Brain pericyte (primary cell): ENCODE results near the gene CNTN3.

Experiments used
- DNase-seq: peaks from one replicate; pipeline ENCODE4 v3.0.0-alpha.2; 2012; ENCODE audit warnings: low read depth, low spot score

CNTN3 gene

DNA sequence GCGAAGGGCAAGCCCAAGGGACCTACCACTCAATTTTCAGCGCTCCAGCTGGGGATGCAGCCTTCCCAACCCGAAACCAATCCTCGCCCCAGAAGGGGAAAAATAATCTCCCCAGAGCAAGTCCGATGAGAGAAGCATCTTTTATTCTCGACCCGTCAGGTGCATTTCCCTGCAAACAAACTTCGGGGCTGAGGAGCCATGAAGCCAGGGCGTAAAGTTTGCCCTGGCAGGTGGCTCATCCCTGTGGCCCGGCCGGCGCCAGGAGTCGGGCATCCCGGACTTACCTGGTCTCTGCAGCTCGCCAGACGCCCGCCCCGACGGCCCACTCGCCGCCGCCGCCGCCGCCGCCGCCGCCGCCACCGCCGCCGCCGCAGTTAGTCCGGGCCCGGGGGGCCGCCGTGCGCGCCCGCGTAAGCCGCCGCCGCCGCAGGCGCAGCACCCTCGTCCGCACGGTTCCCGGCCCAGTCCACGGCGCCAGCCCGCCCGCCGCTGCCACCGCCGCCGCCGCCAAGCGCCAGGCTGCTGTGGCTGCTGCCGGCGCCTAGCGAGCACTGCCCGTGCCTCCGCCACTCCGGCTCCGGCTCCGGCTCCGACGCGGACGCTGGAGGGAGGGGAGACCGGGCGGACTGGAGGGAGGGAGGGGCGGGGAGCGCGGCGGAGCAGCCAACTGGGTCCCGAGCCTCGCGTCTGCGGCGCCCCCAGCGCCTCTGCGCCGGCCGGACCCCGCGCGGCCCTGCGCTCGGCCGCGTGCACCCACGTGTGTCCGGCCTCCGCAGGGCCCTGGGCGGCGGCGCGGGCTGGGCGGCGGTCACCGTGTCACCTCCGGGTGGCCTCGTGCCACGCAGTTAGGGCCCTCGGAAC, at the start of gene CNTN3:
Gene CNTN3, minus strand, starts transcription at position 553 of the 861 bp plus-strand sequence. CDS start 93,547 bp downstream, outside the sequence.
- no peak for DNase-seq

DNA sequence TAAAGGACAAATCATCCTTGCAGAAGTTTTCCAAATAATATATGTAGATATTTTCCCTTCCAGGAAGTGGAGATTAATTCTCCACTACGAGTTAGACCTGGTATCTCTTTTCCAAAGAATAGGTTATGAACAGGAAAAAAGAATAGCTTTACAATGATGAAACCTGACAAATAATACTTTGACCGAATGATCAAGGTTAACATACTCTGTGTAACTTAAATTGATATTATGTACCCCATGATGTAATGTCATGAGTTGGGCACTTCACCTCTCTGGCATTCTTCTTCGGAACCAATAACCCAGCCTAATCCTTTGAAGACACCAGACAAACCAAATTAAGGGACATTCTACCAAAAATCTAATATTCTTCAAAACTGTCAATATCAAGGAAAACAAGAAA, 48.7 kb upstream of the CNTN3 start:
- DNase-seq = no peak

DNA sequence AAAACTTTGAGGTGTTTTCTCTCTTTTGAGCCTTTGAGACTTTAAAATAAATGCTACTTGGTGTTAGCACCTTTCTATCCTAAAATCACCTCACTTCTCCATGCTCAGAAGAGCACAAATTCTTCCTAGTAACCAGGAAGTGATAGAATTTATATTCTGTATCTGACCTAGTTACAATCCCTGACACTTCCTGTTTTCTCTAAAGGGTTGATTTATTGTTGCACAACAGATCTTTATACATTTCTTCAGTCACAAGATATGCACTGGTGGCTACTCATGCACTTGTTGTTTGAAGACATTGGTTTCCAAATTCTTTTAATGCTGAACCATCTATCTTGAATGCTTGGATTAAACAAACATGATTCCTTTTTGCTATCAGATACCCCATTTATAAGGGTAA, 47.2 kb upstream of the CNTN3 start:
- DNase-seq = no peak

DNA sequence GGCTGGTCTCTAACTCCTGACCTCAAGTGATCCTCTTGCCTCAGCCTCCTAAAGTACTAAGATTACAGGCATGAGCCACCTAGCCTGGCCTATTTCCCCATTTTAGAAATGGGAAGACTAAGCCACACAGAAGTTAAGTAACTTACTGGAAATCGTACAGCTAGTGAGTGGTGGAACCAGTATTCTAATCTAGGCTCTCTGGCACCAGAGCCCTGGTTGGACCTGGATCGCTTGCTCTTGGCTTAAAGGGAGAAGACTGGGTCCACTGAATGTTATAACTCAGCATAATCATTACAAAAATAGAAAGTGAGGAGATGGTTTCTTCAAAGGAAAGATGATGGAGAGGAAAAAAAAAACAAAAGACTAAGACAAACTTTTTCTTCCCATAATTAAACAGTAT, 37.4 kb upstream of the CNTN3 start:
- DNase-seq = no peak

DNA sequence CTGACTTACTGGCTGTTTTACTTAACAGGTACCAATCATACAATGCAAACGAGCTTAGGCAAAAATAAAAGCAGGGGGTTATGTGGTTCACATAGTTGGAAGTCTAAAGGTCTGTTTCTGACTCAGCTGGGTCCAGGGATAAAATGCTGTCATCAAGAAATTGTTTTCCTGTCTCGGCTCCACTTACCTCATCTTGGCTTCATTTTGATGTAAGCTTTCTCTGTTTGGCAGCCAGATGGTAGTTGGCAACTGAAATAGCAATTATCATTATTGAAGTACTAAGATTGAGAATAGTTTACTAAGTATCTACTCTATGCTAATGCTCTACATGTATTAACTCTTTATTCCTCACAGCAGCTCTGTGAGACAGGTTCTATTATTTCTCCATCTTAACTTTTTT, 36.8 kb upstream of the CNTN3 start:
- DNase-seq = no peak

DNA sequence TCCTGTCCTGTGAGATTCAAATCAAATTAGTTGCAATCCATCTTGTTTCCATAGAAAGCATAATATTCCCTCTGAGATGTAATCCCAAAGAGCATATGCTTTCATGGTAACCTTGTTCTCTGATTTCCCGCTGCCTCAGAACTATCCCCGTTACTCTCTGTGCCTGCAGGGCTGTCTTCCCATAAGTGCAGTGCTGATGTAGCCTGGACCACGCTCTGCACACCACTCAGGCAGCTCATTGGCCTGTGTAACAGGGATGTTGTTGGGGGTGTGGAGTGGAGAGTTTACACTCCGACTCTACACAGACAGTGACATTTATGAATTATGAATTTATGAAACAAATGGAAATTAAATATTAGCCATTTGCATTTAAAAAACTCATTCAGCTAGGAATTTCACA, 33.6 kb upstream of the CNTN3 start:
- no peak for DNase-seq

DNA sequence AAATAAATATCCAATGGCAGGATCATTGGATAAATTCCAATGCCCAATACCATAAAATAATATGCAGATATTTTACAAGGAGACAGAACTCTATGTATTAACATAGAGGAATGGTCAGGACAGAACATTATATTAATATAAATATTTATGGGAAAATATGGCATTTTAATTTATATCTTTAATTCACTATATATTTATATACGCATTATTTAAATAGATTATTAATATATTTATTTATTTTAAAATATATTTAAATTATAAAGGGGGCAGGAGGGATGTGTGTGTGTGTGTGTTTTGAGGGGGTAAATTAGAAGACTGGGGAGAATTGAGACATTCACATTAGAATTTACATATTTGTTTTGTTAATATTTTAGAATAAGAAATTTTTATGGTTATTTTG, 31.6 kb upstream of the CNTN3 start:
- no peak for DNase-seq

DNA sequence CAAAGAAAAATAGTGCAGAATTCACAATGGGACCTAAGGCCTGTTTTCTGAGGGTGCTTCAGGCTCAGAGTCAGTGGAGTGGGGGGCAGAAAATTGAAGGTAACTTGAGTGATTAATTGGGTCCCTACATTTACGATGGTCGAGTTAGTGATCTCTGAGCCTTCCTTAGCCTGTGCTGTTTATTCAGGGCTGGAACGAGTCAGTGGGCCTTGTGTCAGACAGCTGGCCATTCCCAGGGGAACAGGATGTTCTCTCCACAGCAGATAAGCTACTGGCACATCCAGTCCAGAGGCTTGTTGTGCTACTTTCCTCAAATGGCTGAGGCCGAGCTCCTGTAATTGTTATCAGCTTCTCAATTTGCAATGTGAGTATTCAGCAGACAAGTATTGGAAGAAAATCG, 29.2 kb upstream of the CNTN3 start:
- DNase-seq = no peak

DNA sequence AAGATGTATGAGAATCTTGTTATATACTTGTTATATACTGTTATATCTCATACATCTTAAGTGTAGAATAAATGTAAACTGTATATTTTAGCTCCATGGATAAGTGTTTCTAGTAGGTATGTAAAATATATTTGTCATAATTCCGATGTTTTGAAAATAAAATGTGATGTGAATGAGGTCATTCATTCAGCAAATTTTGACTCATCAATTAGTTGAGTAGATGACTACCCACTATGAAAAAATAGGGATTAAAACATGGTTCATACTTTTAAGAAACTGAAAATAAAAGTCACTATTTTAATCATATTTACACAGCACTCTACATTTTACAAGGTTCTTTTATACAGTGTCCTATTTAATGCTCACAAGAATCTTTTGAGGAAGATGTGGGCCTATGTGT, 28.4 kb upstream of the CNTN3 start:
- DNase-seq = no peak

DNA sequence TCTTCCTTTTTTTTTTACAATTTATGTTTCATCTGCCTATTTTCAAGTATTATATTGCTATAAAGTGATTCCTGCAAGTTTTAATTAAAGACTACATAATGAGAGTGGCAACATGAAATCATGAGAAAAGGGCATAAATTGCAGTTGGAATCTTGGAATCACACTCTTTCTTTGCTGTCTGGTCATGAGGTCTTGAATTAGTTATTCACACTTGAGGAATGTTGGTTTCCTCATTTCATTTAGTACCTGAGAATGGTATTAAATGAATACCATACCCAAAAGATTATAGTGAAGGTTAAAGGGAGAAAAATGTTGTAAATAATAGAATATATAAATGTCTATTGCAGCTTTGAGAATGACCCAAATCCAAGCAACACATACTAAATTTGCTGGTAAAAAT, 25.8 kb upstream of the CNTN3 start:
- DNase-seq = no peak

DNA sequence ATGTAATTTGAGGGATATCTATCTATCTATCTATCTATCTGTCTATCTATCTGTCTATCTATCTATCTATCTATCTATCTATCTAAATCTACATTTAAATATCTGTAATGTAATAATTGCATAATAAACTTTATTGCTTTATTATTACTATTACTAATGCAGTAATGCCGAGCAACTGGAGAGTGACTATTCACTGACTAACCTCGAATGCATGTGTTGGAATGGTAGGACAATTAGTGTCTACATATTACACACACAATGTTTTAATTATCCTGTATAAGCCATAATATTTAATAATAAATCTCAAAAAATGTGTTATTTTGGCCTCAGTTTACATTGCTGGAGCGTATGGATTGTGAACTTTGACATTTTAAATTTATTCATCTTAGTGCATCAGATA, 25.2 kb upstream of the CNTN3 start:
- no peak for DNase-seq

DNA sequence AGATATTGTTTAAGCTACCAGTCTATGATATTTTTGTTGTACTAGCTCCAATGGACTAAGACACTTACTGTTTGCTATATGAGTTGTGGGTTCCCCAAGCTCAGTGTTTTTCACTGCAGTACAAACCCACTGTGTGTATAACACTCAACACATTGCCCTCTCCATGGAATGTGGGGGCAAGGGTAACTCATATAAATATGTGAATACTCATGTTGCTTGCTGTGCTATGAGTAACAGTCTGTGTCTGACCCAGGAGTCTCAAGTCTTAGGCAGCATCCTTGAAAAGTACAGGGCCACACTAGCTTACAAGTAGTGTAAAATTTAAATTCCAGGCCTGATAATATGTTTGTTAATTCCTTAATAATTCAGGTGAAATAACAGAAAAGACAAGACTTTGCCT, 22.5 kb upstream of the CNTN3 start:
- no peak for DNase-seq

DNA sequence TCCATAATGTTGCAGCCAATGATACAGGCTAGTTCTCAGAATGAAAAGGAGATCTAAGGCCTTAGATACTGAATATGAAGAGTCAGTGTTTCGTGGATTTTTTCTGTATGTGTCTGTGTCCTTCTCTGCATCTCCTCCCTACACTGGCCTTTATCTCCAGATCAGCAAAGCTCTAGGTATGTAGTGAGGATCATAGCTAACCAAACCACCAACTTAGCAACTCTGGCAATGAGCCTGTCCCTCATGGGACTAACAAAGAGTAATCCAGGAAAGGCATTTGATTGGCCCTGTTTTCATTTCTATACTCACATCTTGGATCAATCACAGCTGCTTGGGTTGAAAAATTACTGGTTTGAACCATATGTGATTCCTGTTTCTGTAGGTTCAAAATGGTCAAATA, 18.6 kb upstream of the CNTN3 start:
- no peak for DNase-seq

DNA sequence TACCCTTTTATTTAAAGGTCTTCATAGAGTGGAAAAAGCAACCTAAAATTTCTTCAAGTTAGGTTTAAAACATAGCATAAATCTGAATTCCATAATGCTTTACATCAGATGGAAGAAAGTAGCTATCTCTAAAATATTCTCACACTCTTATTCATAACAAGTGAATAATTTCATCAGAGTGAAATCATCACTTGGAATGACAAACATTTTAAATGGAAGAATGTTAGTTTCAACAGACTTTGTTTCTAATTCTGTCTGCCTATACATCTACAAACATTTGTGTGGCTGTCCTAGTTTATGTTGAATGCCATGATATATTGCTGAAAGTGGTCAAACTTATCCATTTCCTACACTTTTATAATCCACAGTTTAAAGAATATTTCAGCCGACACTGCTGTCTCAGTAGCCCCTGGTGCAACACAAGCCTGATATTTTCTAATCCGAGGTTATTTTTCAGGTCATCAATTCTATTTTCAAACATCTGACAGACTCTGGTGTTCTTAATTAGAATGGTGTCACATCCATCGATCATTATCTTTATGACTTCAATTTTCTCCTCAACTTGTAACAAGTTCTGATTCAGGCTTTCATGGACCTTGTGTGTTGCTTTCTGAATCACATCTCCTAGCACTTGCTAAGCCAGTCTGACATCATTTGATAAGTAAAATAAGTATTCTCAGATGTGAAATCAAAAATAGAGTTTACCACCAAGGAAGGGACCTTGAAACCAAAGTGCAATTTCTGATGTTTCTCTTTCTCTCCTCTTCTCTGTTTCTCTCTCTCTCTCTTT, 17.1 kb upstream of the CNTN3 start:
- no peak for DNase-seq

DNA sequence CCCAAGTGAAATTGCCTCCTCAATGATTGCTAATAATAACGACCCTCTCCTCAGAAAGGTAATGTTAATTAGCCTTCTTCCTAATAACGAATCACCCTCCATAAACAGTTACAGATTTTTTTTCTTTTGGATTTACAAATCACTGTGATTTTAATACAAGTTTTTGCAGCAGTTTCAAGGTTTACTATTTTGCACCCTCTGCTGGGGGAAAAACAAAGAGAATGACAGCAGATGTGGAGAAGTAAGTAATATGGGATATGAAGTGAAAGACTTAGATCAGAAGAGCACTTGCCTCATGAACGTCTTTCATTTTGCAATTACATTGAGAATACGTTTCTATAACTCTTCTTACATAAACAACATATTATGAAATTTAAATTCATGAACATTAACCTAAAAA, 16.1 kb upstream of the CNTN3 start:
- no peak for DNase-seq

DNA sequence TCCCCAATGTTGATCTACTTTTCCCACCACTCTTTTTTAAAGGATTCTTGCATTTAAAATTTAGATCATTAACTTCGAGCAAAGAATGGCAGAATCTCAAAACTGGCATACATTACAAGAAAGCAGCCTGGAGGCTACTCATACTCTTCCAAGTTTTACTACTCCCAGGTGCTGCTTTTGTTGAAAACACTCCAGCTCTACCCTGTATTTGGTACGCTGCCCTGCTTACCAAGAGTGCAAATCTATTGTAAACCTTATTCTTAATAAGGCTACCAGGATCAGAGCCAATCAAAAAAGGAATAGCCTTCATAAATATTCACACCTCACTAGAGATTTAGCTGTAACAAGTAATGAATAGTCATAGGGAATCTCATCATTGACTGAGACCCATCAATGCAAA, 11.6 kb upstream of the CNTN3 start:
- DNase-seq = no peak

DNA sequence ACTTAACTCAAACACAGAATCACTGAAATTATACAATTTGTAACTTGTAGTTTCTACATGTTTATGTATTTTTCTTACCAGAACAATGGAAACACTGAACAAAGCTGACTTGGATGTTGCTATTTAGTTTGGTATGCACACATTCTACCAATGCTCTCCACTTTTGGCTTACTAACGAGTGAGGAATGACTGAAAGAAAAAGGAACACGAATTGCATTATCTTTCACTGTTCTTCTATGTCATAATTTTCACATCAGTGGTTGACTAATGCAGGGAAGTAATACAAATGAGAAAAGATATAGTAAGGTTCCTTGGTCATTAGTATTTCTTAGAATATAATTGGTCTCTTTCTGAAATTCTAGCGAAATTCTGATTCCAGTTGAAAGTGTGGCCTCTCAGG, 9.8 kb upstream of the CNTN3 start:
- DNase-seq = no peak

DNA sequence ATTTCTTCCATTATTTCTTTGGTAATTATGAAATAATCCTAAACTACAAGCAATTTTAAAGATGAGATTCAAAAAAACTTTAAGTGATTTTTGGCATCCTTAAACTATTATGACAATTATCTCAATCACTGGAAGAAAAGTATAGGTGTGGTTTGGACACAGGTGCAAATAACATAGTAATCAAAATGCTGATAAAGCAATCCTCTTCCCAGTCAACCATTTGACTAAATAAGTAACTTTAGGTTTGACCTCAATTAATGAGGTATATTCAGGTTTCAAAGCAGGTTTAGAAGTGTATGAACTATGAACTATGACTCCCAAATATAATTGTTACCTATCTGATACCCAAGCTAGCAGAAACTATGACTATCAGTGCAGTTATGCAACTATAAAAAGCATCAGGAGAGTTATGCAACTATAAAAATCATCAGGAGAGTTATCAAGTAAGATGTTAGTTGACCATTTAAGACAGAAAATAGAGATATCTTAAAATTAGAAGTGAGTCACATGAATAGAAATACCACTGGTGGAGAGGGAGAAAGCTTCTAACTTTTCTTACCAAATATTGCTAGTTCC, 8.9 kb upstream of the CNTN3 start:
- no peak for DNase-seq

DNA sequence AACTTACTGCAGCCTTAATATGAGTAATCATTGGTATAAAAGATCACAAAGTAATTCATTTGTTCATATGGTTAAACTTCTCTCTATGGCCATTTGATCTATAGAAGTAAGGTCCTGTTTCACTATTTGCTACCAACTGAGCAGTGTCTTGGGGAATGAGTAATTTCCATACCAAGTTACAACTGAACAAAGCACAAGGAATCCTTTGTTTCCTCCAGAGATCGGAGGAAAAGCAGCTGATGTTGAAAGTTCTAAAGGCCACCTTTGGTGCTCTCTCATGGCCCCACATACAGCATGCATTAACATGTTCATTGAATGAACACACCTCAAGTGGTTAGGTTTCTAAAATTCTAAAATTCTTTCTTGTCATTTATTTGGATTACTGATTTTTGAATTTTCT, 7.1 kb upstream of the CNTN3 start:
- DNase-seq = no peak

DNA sequence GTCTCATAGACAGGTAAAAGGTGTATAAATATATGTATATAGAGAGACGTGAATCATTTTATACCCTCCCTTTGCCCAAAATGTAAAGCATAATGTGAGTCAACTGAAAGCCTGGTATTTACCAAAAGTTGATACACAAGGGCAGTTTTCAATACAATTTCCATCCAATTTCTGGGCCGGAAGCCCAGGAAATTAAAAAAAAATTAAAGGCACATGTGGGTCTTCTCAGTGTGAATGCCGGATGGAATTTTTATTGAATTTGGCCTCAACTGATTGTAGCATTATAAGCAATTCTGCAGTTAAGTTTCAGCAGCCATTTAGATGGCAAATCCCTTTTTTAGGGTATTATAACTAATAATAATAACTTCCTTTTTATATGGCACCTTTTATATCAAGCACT, 3.3 kb upstream of the CNTN3 start:
- DNase-seq = no peak

DNA sequence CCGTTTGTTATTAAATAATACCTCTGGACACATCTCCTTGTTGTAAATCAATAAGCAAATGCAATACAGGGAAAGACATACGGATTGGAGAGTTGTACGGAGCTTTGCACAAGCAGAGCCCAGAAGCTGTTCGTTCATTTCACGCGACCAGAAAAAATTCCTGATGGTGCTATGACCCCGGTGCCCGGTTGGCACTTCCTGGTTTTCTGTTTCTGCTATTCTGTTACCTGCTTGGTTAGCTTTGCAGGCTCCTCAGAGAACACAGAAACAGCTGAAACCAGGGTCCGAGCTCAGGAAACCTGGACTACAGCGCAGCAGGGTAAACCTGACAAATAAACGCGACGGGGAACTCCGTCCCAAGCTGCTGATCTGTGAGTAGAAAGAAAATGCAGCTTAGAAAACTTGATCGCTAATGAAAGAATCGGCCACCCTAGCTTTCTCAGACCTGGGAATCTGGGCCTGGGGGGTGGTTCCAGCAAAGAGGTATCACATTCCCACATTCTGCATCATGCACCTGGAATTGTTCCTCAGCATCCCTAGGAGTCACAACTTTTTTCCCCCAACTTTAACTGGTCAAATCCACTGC, 845 bp downstream of the CNTN3 start:
- DNase-seq = no peak

DNA sequence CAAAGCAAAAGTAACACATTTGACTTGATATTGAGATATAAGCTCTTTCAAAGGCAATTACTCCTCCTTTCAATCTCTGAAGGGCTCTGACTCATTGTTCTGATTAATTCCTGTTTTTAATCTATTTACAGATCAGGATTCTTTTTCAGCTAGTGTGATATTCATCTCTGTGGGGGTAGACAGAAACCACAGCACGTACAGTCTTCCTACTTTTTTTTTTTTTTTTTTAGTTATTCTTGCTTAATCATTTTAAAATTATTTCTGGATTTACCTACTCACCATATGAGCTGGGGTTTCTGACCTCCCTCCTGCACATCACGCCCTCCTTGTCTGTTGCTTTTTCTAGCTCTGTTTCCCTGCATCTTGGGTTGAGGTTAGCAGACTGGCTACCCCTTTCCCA, 1.4 kb downstream of the CNTN3 start:
- DNase-seq = no peak
